T-helper 17 cell (primary cell): ENCODE data around the gene CYYR1. TPM values are rescaled to one million over a fixed set of nuclear protein-coding genes. Genes with fewer than 3 reads are reported as not detected.

ENCODE experiments used
- ATAC-seq: fragments of 150-1000 bp; cut with Tn5 transposase; 2 replicates; pipeline ENCODE4 v1.10.0; 2021; ENCODE audit warnings: mild to moderate bottlenecking, moderate library complexity
- DNase-seq, 3 donors: peaks; one replicate each; pipeline versions ENCODE4 v3.0.0 to v3.0.0-alpha.2; 2020 to 2021
- H3K9me3 ChIP-seq: one replicate; pipeline ENCODE4 v1.7.0; 2013; ENCODE audit warnings: low read length, mild to moderate bottlenecking; ENCODE audit not compliant: control insufficient read depth, poor library complexity, severe bottlenecking
- H3K27ac Mint-ChIP-seq: one replicate; pipeline ENCODE4 v1.8.0; 2022; ENCODE audit warnings: mild to moderate bottlenecking, moderate library complexity, mixed read lengths
- H3K27me3 Mint-ChIP-seq: one replicate; pipeline ENCODE4 v1.8.0; 2022; ENCODE audit warnings: mixed read lengths
- H3K36me3 Mint-ChIP-seq: one replicate; pipeline ENCODE4 v1.8.0; 2022; ENCODE audit warnings: low read depth, mixed read lengths
- H3K4me1 Mint-ChIP-seq: one replicate; pipeline ENCODE4 v1.8.0; 2022; ENCODE audit warnings: mild to moderate bottlenecking, mixed read lengths
- H3K4me3 Mint-ChIP-seq: one replicate; pipeline ENCODE4 v1.8.0; 2022; ENCODE audit warnings: mild to moderate bottlenecking, moderate library complexity, mixed read lengths
- total RNA-seq, 4 donors: library from RNA in 2 of 4; stranded (reverse) in 2 of 4; gene quantifications; one replicate each; pipeline ENCODE4 v1.2.3 and lab custom pipeline; 2022 to 2026

CYYR1 gene
- total RNA-seq, 2 donors from 2014 or later = not detected

GRCh38 chr21:26433386-26433785 lies 139.7 kb downstream of the CYYR1 start:
- H3K36me3 Mint-ChIP-seq = no peaks in the 10 kb centered on the region
- no peak for DNase-seq
- no peak overlapping the region for H3K27ac Mint-ChIP-seq
- no peaks in the 10 kb centered on the region for H3K9me3 ChIP-seq
- H3K27me3 Mint-ChIP-seq = peaks cover 6% of the 10 kb centered on the region
- no peak for ATAC-seq
- no peaks in the 10 kb centered on the region for H3K4me1 Mint-ChIP-seq
- H3K4me3 Mint-ChIP-seq = no peak overlapping the region

DNA sequence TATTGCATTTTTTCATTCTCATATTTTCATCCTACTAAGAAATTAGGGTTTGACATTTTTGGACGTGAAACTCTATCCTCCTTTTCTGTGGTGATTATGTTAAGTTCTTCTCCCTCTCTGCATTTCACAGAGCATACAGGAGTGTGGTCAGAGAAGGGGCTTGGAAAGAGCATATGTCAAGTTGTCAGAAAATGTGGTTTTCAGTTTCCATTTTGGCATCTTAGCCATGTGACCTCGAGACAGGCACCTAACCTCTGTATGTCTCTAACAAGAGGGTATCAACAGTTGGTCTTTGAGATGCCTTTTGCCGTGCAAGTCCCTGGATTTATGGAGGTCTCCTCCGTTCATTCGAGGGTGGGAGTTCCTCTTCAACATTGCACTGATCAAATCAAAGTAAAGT lies 140.7 kb downstream of the CYYR1 start:
- H3K27me3 Mint-ChIP-seq = peaks cover 6% of the 10 kb centered on the region
- no peak for ATAC-seq
- no peak overlapping the region for H3K27ac Mint-ChIP-seq
- DNase-seq = no peak
- no peaks in the 10 kb centered on the region for H3K9me3 ChIP-seq
- no peak overlapping the region for H3K4me3 Mint-ChIP-seq
- no peaks in the 10 kb centered on the region for H3K36me3 Mint-ChIP-seq
- H3K4me1 Mint-ChIP-seq = no peaks in the 10 kb centered on the region

- ATAC-seq (no peak), DNase-seq (no peak)
- no peak overlapping the region for H3K27ac Mint-ChIP-seq
- no peak overlapping the region for H3K4me3 Mint-ChIP-seq
- H3K36me3 Mint-ChIP-seq = no peaks in the 10 kb centered on the region
- H3K4me1 Mint-ChIP-seq = no peaks in the 10 kb centered on the region
- no peaks in the 10 kb centered on the region for H3K27me3 Mint-ChIP-seq
- no peaks in the 10 kb centered on the region for H3K9me3 ChIP-seq
These were observed 147.5 kb downstream of the CYYR1 start for GRCh38 chr21:26425576-26425975.

DNA sequence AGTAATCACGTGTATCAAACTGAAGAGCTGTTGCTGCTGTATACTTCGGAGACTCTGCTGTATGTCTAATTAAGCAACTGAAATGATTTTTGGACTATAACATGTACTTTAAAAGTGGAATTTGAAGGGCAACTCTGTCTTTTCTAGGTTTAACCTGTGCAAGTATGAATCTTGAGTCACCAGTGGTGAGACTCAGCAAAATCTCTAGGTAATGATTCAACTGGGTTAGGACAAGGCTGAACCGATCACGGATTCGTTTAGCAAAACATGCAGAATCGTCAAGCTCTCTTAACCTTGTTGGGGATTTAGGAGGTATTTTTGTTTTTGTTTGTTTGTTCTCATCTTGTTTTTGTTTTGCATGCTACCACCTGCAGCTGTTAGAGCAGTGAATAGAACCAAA lies 149.6 kb downstream of the CYYR1 start:
- no peak for ATAC-seq
- no peak overlapping the region for H3K4me3 Mint-ChIP-seq
- H3K36me3 Mint-ChIP-seq = no peaks in the 10 kb centered on the region

GRCh38 chr21:26422706-26423105 lies 150.4 kb downstream of the CYYR1 start:
- H3K4me1 Mint-ChIP-seq = no peaks in the 10 kb centered on the region
- ATAC-seq = no peak

More for the DNA sequence above, 149.6 kb downstream of the CYYR1 start:
- no peak for DNase-seq
- Mint-ChIP-seq H3K27ac (no peak overlapping the region), H3K4me1 (no peaks in the 10 kb centered on the region), H3K27me3 (no peaks in the 10 kb centered on the region)
- no peaks in the 10 kb centered on the region for H3K9me3 ChIP-seq

GRCh38 chr21:26422138-26422537 lies 150.9 kb downstream of the CYYR1 start:
- Mint-ChIP-seq H3K27me3 (no peaks in the 10 kb centered on the region), H3K27ac (no peak overlapping the region), H3K36me3 (no peaks in the 10 kb centered on the region), H3K4me3 (no peak overlapping the region), H3K4me1 (no peaks in the 10 kb centered on the region)
- no peaks in the 10 kb centered on the region for H3K9me3 ChIP-seq
- ATAC-seq (no peak), DNase-seq (no peak)

More at GRCh38 chr21:26422706-26423105, 150.4 kb downstream of the CYYR1 start:
- no peak for DNase-seq
- Mint-ChIP-seq H3K4me3 (no peak overlapping the region), H3K27ac (no peak overlapping the region), H3K27me3 (no peaks in the 10 kb centered on the region), H3K36me3 (no peaks in the 10 kb centered on the region)
- no peaks in the 10 kb centered on the region for H3K9me3 ChIP-seq

DNA sequence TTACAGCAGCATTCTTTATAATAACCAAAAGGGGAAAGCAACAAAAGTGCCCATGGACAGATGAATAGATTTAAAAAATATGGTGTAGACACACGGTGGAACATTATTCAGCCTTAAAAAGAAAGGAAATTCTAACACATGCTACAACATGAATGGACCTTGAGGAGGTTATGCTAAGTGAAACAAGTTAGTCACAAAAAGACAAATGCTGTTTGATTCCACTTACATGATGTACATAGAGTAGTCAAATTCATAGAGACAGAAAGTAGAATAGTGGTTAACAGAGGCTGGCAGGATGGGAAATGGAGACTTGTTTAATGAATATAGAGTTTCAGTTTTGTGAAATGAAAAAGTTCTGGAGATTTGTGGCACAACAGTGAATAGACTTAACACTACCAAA lies 151.4 kb downstream of the CYYR1 start:
- no peaks in the 10 kb centered on the region for H3K4me1 Mint-ChIP-seq
- no peaks in the 10 kb centered on the region for H3K27me3 Mint-ChIP-seq
- H3K36me3 Mint-ChIP-seq = no peaks in the 10 kb centered on the region

More for the DNA sequence above, 151.4 kb downstream of the CYYR1 start:
- no peak overlapping the region for H3K27ac Mint-ChIP-seq
- no peaks in the 10 kb centered on the region for H3K9me3 ChIP-seq
- DNase-seq (no peak), ATAC-seq (no peak)
- H3K4me3 Mint-ChIP-seq = no peak overlapping the region
